Smooth muscle cell (in vitro differentiated cells): ENCODE measurements around the gene JAK1. TPM values are rescaled to one million over a fixed set of nuclear protein-coding genes. Genes with fewer than 3 reads are reported as not detected.
"Not testable (repeated sequence)": the region's sequence is repeated elsewhere in the genome, so short reads cannot be mapped to it uniquely, and the experiment has no call there.

ENCODE experiments used
- DNase-seq: peaks from one replicate; lab custom pipeline; 2025; ENCODE audit not compliant: unreplicated experiment; lab: John Stamatoyannopoulos, UW
- H2AFZ ChIP-seq: fragments of 200-600 bp; sonication (generic); 2 replicates; pipeline ENCODE4 v1.6.0; 2016; ENCODE audit warnings: antibody characterized with exemption, low read depth, mild to moderate bottlenecking
- H3F3A ChIP-seq: fragments of 200-600 bp; sonication (generic); 2 replicates; pipeline ENCODE4 v1.6.0; 2017; ENCODE audit warnings: antibody characterized with exemption, low read depth
- H3K27ac ChIP-seq: fragments of 200-600 bp; sonication (generic); 2 replicates; pipeline ENCODE4 v1.5.1; 2016; ENCODE audit warnings: low read depth, mild to moderate bottlenecking
- H3K27me3 ChIP-seq: fragments of 200-600 bp; sonication (generic); 2 replicates; pipeline ENCODE4 v1.6.1; 2016; ENCODE audit warnings: low read depth, mild to moderate bottlenecking
- H3K36me3 ChIP-seq: fragments of 200-600 bp; sonication (generic); 2 replicates; pipeline ENCODE4 v1.5.1; 2016; ENCODE audit warnings: low read depth
- H3K4me1 ChIP-seq: fragments of 200-600 bp; sonication (generic); 2 replicates; pipeline ENCODE4 v1.5.1; 2016; ENCODE audit warnings: low read depth
- H3K4me2 ChIP-seq: fragments of 200-600 bp; sonication (generic); 2 replicates; pipeline ENCODE4 v1.6.0; 2016; ENCODE audit warnings: mild to moderate bottlenecking
- H3K4me3 ChIP-seq: fragments of 200-600 bp; sonication (generic); 2 replicates; pipeline ENCODE4 v1.5.1; 2016; ENCODE audit warnings: mild to moderate bottlenecking
- H3K79me2 ChIP-seq: fragments of 200-600 bp; sonication (generic); 2 replicates; pipeline ENCODE4 v1.6.0; 2016; ENCODE audit warnings: low read depth, mild to moderate bottlenecking
- H3K9ac ChIP-seq: fragments of 200-600 bp; sonication (generic); 2 replicates; pipeline ENCODE4 v1.6.0; 2016; ENCODE audit warnings: low read depth
- H3K9me3 ChIP-seq: fragments of 200-600 bp; sonication (generic); replicated peaks from 2 replicates; pipeline ENCODE4 v1.5.1; 2016; ENCODE audit warnings: low read depth
- H4K20me1 ChIP-seq: fragments of 200-600 bp; sonication (generic); 2 replicates; pipeline ENCODE4 v1.6.0; 2016; ENCODE audit warnings: low read depth
- WGBS: methylation state at CpG from one replicate; pipeline ENCODE4 v1.1.7; 2016; ENCODE audit warnings: low lambda C conversion rate; 5-methylcytosine and 5-hydroxymethylcytosine counted together
- polyA plus RNA-seq: library from polyadenylated mRNA; unstranded; fragments of >200 nt; fragmentation: Nextera tagmentation; extraction: Ambion mirVana; gene quantifications from 2 replicates; pipeline ENCODE4 v1.2.1, GENCODE V29; 2016
- total RNA-seq: library from RNA; depleted of rRNA; stranded (reverse); fragments of >200 nt; gene quantifications from 2 replicates; pipeline ENCODE4 v1.2.3, GENCODE V29; 2014
- TF ChIP-seq, protein P1 (sequence below): fragments of 200-600 bp; sonication (generic); IDR thresholded peaks from 2 replicates; pipeline ENCODE4 v1.5.1; 2017; ENCODE audit warnings: borderline replicate concordance, mild to moderate bottlenecking, antibody characterized with exemption; ENCODE audit not compliant: insufficient read depth, poor library complexity, severe bottlenecking

JAK1 gene
- total and polyA plus RNA-seq, 2 experiments from 2014 or later, result 44.9 to 110 TPM

DNA sequence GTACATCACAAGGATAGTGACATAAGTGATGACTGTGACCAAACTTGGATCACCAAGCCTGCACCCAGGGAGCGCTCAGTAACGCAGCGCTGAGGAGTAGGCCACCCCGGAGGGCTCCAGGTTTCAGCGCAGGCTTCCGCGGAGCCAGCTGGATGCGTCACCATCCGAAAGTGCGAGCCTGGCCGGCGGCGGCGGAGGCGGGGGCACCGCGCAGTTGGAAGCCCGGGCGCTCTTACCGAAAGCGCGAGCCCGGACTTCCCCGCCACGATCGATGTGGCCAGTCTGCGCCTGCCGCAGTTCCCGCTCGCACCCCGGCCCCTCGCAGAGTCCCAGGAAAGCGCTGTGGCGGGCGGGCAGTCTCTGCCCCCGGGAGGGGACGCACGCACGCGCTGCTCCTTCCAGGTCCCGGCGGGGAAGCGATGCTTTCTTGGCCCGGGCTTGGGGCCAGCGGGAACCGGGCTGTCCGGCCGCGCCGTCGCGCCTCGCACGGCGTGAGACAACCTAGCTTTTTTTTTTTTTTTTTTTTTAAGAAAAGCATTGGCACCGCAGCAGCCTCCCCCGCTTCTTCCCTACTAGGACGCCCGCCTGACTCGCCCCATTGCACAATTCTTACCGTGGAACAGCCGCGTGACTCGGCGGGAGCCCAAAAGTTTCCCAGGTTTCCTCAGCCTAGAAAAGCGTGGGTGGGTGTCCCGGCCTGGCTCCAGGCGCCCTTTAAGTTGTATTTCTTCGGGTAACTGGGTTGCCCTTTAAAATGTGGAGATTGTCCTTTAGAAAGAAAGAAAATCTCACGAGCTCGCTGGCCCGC, 36.4 kb upstream of the JAK1 start:
- Histone ChIP-seq H3K9me3 (no peaks in the 10 kb centered on the region), H3K36me3 (no peaks in the 10 kb centered on the region), H3K4me3 (peak overlapping the region; percentile 79), H3K27me3 (peaks cover 22% of the 10 kb centered on the region), H3K27ac (peak overlapping the region; percentile 94), H4K20me1 (no peaks in the 10 kb centered on the region), H3K4me1 (peaks cover 11% of the 10 kb centered on the region), H2AFZ (peak overlapping the region; percentile 97), H3K9ac (peak overlapping the region; percentile 96), H3K4me2 (peak overlapping the region; percentile 98), H3K79me2 (no peaks in the 10 kb centered on the region), H3F3A (peaks cover 12% of the 10 kb centered on the region)
- TF ChIP-seq, protein P1, sequence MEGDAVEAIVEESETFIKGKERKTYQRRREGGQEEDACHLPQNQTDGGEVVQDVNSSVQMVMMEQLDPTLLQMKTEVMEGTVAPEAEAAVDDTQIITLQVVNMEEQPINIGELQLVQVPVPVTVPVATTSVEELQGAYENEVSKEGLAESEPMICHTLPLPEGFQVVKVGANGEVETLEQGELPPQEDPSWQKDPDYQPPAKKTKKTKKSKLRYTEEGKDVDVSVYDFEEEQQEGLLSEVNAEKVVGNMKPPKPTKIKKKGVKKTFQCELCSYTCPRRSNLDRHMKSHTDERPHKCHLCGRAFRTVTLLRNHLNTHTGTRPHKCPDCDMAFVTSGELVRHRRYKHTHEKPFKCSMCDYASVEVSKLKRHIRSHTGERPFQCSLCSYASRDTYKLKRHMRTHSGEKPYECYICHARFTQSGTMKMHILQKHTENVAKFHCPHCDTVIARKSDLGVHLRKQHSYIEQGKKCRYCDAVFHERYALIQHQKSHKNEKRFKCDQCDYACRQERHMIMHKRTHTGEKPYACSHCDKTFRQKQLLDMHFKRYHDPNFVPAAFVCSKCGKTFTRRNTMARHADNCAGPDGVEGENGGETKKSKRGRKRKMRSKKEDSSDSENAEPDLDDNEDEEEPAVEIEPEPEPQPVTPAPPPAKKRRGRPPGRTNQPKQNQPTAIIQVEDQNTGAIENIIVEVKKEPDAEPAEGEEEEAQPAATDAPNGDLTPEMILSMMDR, result no peak
- WGBS, result 2% methylated on average over 64 of the region's 72 CpGs
- DNase-seq, result peak; percentile 73

GRCh38 chr1:65002156-65002507, 35.8 kb upstream of the JAK1 start:
- no peaks in the 10 kb centered on the region for H4K20me1 ChIP-seq
- H3K9me3 ChIP-seq, result no peaks in the 10 kb centered on the region
- H3K4me1 ChIP-seq, result peaks cover 11% of the 10 kb centered on the region
- peaks cover 12% of the 10 kb centered on the region for H3F3A ChIP-seq
- DNase-seq, result no peak
- H3K9ac ChIP-seq, result peak overlapping the region; percentile 96
- H3K27me3 ChIP-seq, result peaks cover 22% of the 10 kb centered on the region
- H2AFZ ChIP-seq, result peak overlapping the region; percentile 97
- no peaks in the 10 kb centered on the region for H3K36me3 ChIP-seq
- H3K4me2 ChIP-seq, result peak overlapping the region; percentile 98
- TF ChIP-seq, protein P1, result no peak
- 40% methylated on average over 12 of the region's 12 CpGs for WGBS
- H3K27ac ChIP-seq, result peak overlapping the region; percentile 94
- no peaks in the 10 kb centered on the region for H3K79me2 ChIP-seq
- H3K4me3 ChIP-seq, result peak overlapping the region; percentile 79

GRCh38 chr1:65001231-65001792, 35.0 kb upstream of the JAK1 start:
- Histone ChIP-seq H4K20me1 (no peaks in the 10 kb centered on the region), H3K36me3 (no peaks in the 10 kb centered on the region), H3F3A (peaks cover 12% of the 10 kb centered on the region), H3K27ac (peak overlapping the region; percentile 94), H2AFZ (peak overlapping the region; percentile 50), H3K9ac (peak overlapping the region; percentile 96), H3K4me3 (peak overlapping the region; percentile 26), H3K9me3 (no peaks in the 10 kb centered on the region), H3K27me3 (peaks cover 22% of the 10 kb centered on the region), H3K4me1 (peaks cover 11% of the 10 kb centered on the region), H3K79me2 (no peaks in the 10 kb centered on the region), H3K4me2 (peak overlapping the region; percentile 98)
- DNase-seq, result peak; percentile 48
- TF ChIP-seq, protein P1, result no peak
- WGBS, result 15% methylated on average over 18 of the region's 18 CpGs

DNA sequence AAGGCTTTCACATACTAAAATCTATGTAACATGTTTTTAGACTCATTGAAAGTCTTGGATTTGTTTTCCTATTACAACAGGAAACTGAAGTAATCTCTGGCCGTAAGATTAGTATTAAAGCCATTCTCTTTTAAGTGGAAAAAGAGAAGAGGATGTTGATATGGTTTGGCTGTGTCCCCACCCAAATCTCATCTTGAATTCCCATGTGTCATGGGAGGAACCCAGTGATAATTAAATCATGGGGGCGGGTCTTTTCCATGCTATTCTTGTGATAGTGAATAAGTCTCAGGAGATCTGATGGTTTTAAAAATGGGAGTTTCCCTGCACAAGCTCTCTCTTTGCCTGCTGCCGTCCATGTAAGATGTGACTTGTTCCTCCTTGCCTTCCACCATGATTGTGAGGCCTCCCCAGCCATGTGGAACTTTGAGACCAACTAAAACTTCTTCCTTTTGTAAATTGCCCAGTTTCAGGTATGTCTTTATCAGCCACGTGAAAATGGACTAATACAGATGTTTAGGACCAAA, 32.1 kb upstream of the JAK1 start:
- not testable (repeated sequence) for H3K4me2 ChIP-seq, H3K36me3 ChIP-seq, H3K27me3 ChIP-seq, H3K27ac ChIP-seq, DNase-seq, H3K79me2 ChIP-seq, H3K9me3 ChIP-seq, H2AFZ ChIP-seq, H3K9ac ChIP-seq, H3K4me3 ChIP-seq, H4K20me1 ChIP-seq
- Histone ChIP-seq H3F3A (peaks cover 12% of the 10 kb centered on the region), H3K4me1 (peaks cover 11% of the 10 kb centered on the region)
- 94% methylated on average over 4 of the region's 4 CpGs for WGBS
